Measurements from ENCODE around the gene GFRA4.

DNA sequence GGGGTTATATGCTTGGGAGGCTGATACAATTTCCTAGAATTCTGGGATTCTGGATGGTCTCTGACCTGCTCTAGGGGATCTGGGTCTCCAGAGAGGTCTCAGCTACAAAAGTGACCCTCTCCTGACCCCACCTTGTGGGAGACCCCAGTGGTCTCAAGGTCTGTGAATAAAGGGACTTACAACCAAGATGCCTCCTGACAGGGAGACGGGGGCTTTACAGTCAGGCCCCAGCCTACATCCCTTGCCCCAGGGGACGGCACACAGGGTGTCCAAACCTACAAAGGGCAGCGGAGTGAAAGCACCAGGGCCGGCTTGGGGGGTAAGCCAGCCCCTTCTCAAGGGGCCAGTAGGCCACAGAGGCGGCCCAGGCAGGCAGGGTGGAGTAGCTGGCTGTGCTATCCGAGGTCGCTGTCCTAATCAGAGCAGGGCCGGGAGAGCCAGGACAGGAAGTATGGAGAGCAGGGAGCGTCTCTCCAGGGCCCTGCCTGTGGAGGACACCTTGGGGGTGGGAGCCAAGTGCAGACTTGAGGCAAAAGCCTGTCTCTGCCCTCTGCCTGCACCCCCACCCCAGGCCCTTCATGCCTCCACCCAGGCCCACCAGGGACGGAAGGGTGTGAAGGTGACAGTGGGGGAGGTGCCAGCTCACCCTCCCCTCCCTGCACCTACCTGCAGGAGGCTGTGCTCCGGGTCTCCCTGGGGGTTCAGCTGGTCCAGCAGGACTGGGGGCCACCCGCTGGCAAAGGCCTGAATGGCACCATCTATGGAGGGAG, 3.5 kb downstream of the GFRA4 start:
- TF ChIP-seq CTCF (conservative IDR thresholded peaks at IDR 0.05) (no peak), ZFX (IDR thresholded peaks at IDR 0.05) (no peak)

Data from C4-2B (cell line).